OCI-LY1 (cell line): ENCODE data around the gene SYNE2.

Source experiments
- EZH2 ChIP-seq: fragments of 200-600 bp; sonication (generic), shearing (Covaris generic); IDR thresholded peaks from 2 replicates; pipeline ENCODE4 v1.8.0; 2017; ENCODE audit warnings: borderline replicate concordance, mixed run types, mild to moderate bottlenecking, antibody characterized with exemption, low read length, moderate library complexity, mixed read lengths
- TF ChIP-seq, protein P1 (sequence below): fragments of 200-600 bp; sonication (generic), shearing (Covaris generic); IDR thresholded peaks from 2 replicates; pipeline ENCODE4 v1.5.1; 2017; ENCODE audit warnings: mild to moderate bottlenecking, antibody characterized with exemption, low read length, moderate library complexity, mixed read lengths

DNA sequence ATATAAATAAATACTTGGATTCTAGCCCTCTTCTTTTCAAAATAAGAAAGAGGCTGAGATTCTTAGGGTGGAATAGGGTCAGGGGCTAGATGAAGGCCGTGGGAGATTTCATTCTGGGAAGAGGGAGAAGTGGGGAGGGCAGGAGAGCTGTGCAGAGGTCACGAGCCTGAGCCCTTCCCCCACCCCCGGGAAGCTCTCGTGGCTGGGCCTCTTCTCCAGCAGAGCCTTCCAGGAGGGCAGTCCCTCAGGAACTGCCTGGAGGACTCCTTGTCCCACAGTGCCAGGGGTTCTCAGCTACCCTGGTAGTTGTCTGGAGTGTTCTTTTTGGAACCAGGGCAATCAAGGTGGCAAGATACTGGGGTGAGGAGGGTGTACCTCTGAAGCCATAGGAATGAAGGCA lies 347.4 kb downstream of the SYNE2 start:
- TF ChIP-seq, protein P1, sequence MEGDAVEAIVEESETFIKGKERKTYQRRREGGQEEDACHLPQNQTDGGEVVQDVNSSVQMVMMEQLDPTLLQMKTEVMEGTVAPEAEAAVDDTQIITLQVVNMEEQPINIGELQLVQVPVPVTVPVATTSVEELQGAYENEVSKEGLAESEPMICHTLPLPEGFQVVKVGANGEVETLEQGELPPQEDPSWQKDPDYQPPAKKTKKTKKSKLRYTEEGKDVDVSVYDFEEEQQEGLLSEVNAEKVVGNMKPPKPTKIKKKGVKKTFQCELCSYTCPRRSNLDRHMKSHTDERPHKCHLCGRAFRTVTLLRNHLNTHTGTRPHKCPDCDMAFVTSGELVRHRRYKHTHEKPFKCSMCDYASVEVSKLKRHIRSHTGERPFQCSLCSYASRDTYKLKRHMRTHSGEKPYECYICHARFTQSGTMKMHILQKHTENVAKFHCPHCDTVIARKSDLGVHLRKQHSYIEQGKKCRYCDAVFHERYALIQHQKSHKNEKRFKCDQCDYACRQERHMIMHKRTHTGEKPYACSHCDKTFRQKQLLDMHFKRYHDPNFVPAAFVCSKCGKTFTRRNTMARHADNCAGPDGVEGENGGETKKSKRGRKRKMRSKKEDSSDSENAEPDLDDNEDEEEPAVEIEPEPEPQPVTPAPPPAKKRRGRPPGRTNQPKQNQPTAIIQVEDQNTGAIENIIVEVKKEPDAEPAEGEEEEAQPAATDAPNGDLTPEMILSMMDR = no peak
- TF ChIP-seq EZH2 = no peak
